ENCODE data around the gene RBMS2. TPM values are rescaled to one million over a fixed set of nuclear protein-coding genes. Genes with fewer than 3 reads are reported as not detected.

RBMS2 gene
- total and polyA plus RNA-seq, 10 of the 15 experiments (the other 5 are each of a cell fraction or from before 2014, with no cell fraction given): 0.56 to 7.1 (median 2.4) TPM

DNA sequence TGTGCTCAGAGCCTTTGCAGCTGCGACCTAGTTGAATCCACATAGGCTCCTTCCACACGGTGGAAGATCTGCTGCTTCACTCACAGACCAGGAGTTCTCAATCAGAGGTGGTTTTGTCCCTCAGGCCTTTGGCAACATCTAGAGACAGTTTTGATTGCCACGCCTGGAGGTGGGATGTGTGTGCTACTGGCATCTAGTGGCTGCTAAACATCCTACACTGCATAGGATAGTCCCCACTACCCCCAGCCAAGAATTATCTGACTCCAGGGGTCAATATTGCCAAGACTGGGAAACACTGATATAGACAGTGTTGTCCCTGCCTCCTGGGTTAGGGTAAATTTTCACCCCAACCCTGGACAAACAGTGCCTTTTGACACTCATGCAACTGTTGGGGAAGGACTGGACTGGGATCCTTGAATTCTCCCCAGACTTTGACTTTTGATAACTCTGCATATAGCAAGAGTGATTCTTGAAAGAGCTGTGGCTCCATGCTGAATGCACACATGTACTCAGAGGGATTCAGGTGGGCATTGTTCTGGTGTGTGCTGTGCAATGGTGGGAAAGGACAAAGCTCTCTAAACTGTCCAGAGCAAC is 68.7 kb downstream of the RBMS2 start (continued):
- TF ChIP-seq, protein P1, sequence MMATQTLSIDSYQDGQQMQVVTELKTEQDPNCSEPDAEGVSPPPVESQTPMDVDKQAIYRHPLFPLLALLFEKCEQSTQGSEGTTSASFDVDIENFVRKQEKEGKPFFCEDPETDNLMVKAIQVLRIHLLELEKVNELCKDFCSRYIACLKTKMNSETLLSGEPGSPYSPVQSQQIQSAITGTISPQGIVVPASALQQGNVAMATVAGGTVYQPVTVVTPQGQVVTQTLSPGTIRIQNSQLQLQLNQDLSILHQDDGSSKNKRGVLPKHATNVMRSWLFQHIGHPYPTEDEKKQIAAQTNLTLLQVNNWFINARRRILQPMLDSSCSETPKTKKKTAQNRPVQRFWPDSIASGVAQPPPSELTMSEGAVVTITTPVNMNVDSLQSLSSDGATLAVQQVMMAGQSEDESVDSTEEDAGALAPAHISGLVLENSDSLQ (IDR thresholded peaks at IDR 0.05): peak; percentile 78
- TF ChIP-seq, protein P2, sequence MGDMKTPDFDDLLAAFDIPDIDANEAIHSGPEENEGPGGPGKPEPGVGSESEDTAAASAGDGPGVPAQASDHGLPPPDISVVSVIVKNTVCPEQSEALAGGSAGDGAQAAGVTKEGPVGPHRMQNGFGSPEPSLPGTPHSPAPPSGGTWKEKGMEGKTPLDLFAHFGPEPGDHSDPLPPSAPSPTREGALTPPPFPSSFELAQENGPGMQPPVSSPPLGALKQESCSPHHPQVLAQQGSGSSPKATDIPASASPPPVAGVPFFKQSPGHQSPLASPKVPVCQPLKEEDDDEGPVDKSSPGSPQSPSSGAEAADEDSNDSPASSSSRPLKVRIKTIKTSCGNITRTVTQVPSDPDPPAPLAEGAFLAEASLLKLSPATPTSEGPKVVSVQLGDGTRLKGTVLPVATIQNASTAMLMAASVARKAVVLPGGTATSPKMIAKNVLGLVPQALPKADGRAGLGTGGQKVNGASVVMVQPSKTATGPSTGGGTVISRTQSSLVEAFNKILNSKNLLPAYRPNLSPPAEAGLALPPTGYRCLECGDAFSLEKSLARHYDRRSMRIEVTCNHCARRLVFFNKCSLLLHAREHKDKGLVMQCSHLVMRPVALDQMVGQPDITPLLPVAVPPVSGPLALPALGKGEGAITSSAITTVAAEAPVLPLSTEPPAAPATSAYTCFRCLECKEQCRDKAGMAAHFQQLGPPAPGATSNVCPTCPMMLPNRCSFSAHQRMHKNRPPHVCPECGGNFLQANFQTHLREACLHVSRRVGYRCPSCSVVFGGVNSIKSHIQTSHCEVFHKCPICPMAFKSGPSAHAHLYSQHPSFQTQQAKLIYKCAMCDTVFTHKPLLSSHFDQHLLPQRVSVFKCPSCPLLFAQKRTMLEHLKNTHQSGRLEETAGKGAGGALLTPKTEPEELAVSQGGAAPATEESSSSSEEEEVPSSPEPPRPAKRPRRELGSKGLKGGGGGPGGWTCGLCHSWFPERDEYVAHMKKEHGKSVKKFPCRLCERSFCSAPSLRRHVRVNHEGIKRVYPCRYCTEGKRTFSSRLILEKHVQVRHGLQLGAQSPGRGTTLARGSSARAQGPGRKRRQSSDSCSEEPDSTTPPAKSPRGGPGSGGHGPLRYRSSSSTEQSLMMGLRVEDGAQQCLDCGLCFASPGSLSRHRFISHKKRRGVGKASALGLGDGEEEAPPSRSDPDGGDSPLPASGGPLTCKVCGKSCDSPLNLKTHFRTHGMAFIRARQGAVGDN (IDR thresholded peaks at IDR 0.05): no peak
- TF ChIP-seq, protein P3, sequence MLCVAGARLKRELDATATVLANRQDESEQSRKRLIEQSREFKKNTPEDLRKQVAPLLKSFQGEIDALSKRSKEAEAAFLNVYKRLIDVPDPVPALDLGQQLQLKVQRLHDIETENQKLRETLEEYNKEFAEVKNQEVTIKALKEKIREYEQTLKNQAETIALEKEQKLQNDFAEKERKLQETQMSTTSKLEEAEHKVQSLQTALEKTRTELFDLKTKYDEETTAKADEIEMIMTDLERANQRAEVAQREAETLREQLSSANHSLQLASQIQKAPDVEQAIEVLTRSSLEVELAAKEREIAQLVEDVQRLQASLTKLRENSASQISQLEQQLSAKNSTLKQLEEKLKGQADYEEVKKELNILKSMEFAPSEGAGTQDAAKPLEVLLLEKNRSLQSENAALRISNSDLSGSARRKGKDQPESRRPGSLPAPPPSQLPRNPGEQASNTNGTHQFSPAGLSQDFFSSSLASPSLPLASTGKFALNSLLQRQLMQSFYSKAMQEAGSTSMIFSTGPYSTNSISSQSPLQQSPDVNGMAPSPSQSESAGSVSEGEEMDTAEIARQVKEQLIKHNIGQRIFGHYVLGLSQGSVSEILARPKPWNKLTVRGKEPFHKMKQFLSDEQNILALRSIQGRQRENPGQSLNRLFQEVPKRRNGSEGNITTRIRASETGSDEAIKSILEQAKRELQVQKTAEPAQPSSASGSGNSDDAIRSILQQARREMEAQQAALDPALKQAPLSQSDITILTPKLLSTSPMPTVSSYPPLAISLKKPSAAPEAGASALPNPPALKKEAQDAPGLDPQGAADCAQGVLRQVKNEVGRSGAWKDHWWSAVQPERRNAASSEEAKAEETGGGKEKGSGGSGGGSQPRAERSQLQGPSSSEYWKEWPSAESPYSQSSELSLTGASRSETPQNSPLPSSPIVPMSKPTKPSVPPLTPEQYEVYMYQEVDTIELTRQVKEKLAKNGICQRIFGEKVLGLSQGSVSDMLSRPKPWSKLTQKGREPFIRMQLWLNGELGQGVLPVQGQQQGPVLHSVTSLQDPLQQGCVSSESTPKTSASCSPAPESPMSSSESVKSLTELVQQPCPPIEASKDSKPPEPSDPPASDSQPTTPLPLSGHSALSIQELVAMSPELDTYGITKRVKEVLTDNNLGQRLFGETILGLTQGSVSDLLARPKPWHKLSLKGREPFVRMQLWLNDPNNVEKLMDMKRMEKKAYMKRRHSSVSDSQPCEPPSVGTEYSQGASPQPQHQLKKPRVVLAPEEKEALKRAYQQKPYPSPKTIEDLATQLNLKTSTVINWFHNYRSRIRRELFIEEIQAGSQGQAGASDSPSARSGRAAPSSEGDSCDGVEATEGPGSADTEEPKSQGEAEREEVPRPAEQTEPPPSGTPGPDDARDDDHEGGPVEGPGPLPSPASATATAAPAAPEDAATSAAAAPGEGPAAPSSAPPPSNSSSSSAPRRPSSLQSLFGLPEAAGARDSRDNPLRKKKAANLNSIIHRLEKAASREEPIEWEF (IDR thresholded peaks at IDR 0.05; ENCODE audit: insufficient replicate concordance, low read depth, low read length): no peak
- TF ChIP-seq FOXK2 (IDR thresholded peaks at IDR 0.05) (no peak), ASH2L (IDR thresholded peaks at IDR 0.05; ENCODE audit: borderline replicate concordance, low read depth) (no peak)
